Erythroblast (primary cell): ENCODE results near the gene GCNT2.
"Not testable (repeated sequence)": the region's sequence is repeated elsewhere in the genome, so short reads cannot be mapped to it uniquely, and the experiment has no call there.

ENCODE experiments used
- DNase-seq, 2 experiments: peaks; one replicate each; lab custom pipeline; 2025; lab: John Stamatoyannopoulos, UW
- GATA1 ChIP-seq: IDR thresholded peaks from 2 replicates; pipeline ENCODE4 v1.6.1; 2011; ENCODE audit warnings: low read depth, mild to moderate bottlenecking, control low read depth, low read length, moderate library complexity
- POLR2A ChIP-seq: IDR thresholded peaks from 2 replicates; pipeline ENCODE4 v1.6.1; 2011; ENCODE audit warnings: mild to moderate bottlenecking, low read length

The GCNT2 gene

DNA sequence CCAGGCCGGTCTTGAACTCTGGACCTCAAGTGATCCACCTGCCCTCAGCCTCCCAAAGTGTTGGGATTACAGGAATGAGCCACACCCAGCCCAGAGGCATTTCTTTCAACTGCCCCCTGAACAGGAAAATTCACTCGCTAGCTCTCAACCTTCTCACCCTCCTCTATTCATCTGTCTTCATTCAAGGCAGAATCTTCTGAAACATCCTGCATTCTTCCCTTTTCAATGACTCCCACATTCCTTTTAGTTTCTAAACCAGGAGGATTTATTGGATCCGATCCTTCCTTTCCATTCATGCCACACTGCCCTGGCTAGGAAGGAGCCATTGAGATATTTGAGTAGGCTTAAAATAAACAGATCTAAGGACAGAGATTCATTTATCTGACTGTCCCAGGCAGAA is 120.4 kb downstream of the GCNT2 start:
- DNase-seq = no peak
- TF ChIP-seq POLR2A (no peak), GATA1 (no peak)

DNA sequence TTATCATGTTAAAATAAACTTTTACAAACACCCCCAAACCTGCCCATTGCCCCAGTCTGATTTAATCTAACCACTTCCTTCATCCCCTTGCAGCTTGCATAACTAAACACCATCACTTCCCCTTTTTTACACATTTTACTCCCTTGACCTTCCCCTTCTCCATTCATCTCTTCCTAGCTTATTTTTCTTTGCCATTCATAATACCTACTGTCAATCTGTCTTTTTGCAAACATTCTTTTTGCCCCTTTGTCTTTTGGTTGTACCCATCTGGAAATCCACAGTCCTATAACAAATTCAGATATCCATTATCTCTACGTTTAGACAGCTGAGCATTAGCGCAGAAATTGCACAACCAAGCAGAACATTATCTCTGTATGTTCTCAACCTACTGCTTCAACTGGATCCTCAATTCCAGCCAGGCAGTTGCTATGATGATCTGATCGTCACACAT is 122.1 kb downstream of the GCNT2 start:
- peak; percentile 25 to 57 for DNase-seq
- no peak for TF ChIP-seq GATA1
- no peak for TF ChIP-seq POLR2A

DNA sequence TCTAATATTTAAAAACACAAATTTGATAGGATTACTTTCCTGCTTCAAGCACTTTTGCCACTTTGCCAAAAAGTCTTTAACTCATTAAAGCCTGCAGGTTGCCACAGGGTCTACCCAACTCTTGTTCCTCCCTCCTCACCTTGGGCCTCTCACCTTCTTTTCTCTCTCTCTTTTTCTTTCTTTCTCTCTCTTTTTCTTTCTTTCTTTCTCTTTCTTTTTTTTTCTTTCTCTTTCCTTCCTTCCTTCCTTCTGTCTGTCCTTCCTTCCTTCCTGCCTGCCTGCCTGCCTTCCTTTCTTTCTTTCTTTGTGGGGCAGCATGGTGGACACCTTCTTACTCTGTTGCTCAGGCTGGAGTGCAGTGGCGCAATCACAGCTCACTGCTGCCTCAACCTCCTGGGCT is 123.1 kb downstream of the GCNT2 start:
- TF ChIP-seq POLR2A (no peak), GATA1 (no peak)
- no peak for DNase-seq

DNA sequence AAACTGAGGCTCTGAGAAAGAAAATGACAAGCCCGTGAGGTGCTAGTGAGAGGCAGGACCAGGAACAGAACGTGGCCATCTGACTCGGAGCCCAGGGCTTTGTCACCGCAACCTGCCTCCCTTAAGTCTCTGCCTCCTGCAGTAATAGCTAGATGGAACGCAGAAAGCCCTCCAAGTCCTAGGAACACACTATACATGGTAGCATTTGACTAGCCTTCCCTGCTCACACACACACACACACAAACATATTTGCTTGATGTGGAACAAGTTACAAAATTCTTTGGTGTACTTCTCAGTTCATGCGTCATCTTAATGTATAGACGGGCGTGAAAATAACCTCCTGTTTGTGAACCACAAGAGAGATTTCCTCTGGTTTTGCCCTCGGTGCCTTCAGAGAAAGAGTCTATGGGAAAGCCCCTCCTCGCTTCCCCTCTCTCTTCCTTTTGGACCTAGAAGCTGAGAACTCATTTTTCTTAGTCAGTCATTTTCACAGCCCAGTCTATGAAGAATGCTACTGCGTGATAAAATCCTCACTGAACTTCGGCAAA is 134.4 kb downstream of the GCNT2 start:
- DNase-seq = no peak

DNA sequence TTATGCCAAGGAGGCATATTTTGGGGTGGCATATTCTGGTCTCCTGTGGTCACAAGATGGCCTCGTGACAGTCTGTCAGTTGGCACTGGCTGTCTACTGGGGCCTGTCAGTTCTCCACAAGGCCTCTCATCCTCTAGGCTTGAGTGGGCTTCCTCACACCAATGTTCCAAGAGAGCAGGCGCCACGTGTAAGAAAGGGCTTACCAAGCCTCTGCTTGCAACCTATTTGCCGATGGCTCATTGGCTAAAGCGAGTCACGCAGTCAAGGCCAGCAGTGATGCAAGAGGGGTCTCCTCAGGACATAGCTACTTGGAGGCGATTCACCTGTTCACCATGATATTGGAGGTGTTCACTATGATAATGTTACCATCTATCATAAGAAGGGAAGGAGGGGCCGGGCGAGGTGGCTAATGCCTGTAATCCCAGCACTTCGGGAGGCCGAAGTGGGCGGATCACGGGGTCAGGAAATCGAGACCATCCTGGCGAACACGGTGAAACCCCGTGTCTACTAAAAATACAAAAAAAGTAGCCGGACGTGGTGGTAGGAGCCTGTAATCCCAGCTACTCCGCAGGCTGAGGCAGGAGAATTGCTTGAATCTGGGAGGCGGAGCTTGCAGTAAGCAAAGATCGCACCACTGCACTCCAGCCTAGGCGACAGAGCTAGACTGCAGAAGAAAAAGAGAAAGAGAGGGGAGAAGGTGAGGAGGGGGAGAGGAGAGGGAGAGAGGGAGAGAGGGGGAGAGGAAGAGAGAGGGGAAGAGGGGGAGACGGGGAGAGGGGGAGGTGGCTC is 138.0 kb downstream of the GCNT2 start:
- DNase-seq = no peak
- TF ChIP-seq POLR2A (no peak), GATA1 (no peak)

More for the DNA sequence above, 134.4 kb downstream of the GCNT2 start:
- TF ChIP-seq POLR2A = no peak
- no peak for TF ChIP-seq GATA1

DNA sequence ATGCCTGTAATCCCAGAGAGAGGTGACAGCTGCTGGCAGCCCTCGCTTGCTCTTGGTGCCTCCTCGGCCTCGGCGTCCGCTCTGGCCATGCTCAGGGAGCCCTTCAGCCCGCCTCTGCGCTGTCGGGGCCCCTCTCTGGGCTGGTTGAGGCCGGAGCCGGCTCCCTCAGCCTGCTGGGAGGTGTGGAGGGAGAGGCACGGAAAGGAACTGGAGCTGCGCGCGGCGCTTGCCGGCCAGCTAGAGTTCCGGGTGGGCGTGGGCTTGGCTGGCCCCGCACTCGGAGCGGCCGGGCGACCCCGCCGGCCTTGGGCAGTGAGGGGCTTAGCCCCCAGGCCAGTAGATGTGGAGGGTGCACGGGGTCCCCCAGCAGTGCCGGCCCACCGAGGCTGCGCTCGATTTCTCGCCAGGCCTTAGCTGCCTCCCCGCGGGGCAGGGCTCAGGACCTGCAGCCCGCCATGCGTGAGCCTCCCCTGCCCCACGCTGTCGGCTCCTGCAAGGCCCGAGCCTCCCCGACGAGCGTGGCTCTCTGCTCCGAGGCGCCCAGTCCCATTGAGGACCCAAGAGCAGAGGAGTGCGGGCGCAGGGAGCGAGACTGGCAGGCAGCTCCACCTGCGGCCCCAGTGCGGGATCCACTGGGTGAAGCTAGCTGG is 138.7 kb downstream of the GCNT2 start:
- TF ChIP-seq POLR2A = no peak
- no peak for TF ChIP-seq GATA1
- DNase-seq = peak; percentile 4 to 16

DNA sequence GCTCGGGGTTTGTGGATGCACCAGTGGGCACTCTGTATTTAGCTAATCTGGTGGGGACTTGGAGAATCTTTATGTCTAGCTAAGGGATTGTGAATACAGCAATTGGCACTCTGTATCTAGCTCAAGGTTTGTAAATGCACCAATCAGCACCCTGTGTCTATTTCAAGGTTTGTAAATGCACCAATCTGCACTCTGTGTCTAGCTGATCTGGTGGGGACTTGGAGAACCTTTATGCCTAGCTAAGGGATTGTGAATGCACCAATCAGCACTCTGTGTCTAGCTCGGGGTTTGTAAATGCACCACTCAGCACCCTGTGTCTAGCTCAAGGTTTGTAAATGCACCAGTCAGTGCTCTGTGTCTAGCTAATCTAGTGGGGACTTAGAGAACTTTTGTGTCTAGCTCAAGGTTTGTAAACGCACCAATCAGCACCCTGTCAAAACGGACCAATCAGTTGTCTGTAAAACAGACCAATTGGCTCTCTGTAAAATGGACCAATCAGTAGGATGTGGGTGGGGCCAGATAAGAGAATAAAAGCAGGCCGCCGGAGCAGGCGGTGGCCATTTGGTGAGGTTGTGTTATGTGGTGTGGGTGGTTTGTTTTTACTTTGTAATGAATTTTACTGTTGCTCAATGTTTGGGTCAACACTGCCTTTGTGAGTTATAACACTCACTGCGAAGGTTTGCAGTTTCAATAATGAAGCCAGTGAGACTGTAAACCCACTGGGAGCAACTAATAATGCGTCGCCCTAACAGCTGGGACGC is 139.5 kb downstream of the GCNT2 start:
- peak in 1 of 2 experiments; percentile 12 for DNase-seq

DNA sequence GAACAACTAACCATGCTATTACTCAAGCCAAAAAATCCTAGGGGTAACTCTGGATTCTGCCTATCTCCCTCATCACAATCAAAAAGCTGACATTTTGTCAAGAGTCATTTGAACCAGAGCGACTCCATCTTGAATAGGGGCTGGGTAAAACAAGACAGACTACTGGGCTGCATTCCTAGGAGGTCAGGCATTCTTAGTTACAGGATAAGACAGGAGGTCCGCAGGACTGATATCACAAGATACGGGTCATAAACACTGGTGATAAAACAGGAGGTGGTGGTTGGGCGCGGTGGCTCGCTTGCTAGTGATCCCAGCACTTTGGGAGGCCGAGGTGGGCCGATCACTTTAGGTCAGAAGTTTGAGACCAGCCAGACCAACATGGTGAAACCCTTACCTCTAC is 141.1 kb downstream of the GCNT2 start:
- TF ChIP-seq POLR2A = no peak
- TF ChIP-seq GATA1 = no peak

DNA sequence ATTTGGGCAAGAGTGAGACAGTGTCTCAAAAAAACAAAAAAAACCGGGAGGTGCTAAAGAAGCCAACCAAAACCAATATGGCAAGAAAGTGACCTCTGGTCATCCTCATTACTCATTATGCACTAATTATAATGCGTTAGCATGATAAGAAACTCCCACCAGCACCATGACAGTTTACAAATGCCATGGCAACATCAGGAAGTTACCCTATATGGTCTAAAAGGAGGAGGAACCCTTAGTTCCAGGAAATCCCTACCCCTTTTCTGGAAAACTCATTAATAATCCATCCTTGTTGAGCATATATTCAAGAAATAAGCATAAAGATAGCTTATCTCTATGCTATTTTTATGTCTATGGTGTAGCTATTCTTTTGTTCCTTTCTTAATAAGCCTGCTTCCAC is 141.6 kb downstream of the GCNT2 start:
- TF ChIP-seq GATA1 = no peak
- TF ChIP-seq POLR2A = no peak
- DNase-seq = no peak

More for the DNA sequence above, 141.1 kb downstream of the GCNT2 start:
- DNase-seq = no peak

DNA sequence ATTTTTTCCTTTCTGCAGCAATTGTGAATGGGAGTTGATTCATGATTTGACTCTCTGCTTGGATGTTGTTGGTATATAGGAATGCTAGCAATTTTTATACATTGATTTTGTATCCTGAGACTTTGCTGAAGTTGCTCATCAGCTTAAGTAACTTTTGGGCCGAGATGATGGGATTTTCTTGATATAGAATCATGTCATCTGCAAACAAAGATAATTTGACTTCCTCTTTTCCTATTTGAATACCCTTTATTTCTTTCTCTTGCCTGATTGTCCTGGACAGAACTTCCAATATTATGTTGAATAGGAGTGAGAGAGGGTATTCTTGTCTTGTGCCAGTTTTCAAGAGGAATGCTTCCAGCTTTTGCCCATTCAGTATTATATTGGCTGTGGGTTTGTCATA is 144.4 kb downstream of the GCNT2 start:
- not testable (repeated sequence) for DNase-seq

DNA sequence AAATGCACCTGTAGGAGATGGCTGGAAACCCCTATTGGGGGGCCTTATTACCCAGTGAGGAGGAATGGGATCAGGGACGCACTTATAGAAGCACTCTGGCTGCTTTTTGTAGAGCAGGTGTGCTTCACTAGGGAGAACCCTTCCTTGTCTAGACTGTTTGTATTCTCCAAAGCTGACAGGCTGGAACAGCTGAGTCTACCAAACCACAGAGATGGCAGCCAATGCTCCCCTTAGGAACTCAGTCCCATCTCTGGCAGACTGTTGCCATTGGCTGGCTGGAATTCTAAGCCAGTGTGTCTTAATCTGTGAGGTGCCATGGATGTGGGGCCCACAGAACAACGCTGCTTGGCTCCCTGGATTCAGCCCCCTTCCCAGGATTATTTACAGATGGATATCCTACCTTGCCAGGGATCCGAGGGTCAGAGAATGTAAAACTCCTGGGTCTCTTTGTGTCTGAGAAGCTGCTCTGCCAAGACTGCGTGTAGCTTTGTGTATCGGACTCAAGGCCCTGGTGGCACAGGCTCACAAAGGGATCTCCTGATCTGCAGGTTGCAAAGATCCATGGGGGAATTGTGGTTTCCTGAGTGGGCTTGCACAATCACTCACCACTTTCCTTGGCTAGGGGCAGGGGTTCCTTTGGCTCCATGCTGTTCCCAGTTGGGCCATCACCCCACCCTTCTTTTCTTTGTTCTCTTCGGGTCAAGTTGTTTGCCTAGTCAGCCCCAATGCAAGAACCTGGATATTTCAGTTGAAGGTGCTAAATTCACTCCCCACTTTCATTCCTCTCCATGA is 147.2 kb downstream of the GCNT2 start:
- TF ChIP-seq POLR2A = no peak
- TF ChIP-seq GATA1 = no peak
- DNase-seq = no peak

DNA sequence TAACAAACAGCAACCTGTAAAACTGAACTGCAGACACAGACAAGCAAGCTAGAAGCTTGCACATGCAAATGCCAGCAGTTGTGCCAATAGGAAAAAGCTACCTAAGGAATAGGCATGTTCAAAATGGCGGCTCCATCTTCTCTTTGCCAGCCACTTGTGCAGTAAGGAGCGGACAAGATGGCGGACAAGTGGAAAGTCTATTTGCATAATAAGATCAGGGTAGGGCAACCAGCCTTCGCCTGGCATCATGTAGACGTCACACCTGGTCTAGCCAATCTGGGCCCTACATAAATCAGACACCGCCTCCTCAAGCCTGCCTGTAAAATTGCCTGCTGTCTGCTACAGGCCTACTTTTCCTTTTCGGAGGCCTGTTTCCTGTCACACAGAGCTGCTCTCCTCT is 155.3 kb downstream of the GCNT2 start:
- TF ChIP-seq POLR2A (no peak), GATA1 (no peak)
- DNase-seq = no peak

DNA sequence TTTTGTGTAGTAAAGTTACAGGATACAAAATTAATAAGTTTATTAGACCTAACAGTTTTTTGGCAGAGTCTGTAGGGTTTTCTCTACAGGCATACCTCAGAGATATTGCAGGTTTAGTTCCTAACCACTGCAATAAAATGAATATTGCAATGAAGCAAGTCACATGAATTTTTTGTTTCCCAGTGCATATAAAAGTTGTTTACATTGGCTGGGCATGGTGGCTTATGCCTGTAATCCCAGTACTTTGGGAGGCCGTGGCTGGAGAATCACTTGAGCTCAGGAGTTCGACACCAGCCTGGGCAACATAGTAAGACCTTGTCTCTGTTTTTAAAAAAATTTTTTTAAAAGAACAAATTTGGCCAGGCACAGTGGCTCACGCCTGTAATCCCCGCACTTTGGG is 157.3 kb downstream of the GCNT2 start:
- no peak for DNase-seq
- TF ChIP-seq GATA1 (no peak), POLR2A (no peak)
